MCF 10A (cell line): ENCODE data around the gene SRA1. TPM values are rescaled to one million over a fixed set of nuclear protein-coding genes. Genes with fewer than 3 reads are reported as not detected.
"Not testable (repeated sequence)": the region's sequence is repeated elsewhere in the genome, so short reads cannot be mapped to it uniquely, and the experiment has no call there.

ENCODE experiments used
- BruUV-seq: library from RNA; stranded (reverse); fragments of 400-500 nt; replicated peaks from 2 replicates; lab custom pipeline; 2021; lab: Mats Ljungman, UMichigan
- CTCF ChIA-PET: fragments of 300-600 bp; sonication (Branson Sonifier 250); formaldehyde crosslinking; extraction: SDS; loops from one replicate; lab custom pipeline; 2021; ENCODE audit warnings: antibody characterized with exemption, inconsistent platforms; lab: Yijun Ruan, JAX
- POLR2A ChIA-PET: fragments of 300-600, 350-650 bp; sonication (Branson Sonifier 250); formaldehyde crosslinking; extraction: SDS; loops from one replicate; lab custom pipeline; 2020; ENCODE audit warnings: antibody characterized with exemption, inconsistent platforms; lab: Yijun Ruan, JAX
- DNase-seq: peaks from one replicate; pipeline ENCODE4 v3.0.0-alpha.2; 2018; ENCODE audit not compliant: unreplicated experiment
- H3K27ac Mint-ChIP-seq: one replicate; pipeline ENCODE4 v1.8.0; 2022; ENCODE audit warnings: mild to moderate bottlenecking, low read depth, mixed read lengths; ENCODE audit not compliant: unreplicated experiment
- H3K27me3 Mint-ChIP-seq: one replicate; pipeline ENCODE4 v1.8.0; 2022; ENCODE audit warnings: mixed read lengths; ENCODE audit not compliant: insufficient read depth, unreplicated experiment
- H3K36me3 Mint-ChIP-seq: one replicate; pipeline ENCODE4 v1.8.0; 2022; ENCODE audit warnings: mild to moderate bottlenecking, moderate library complexity, mixed read lengths; ENCODE audit not compliant: insufficient read depth, unreplicated experiment
- H3K4me1 Mint-ChIP-seq: one replicate; pipeline ENCODE4 v1.8.0; 2022; ENCODE audit warnings: mixed read lengths; ENCODE audit not compliant: insufficient read depth, unreplicated experiment
- H3K4me3 Mint-ChIP-seq: one replicate; pipeline ENCODE4 v1.8.0; 2022; ENCODE audit warnings: mild to moderate bottlenecking, moderate library complexity, mixed read lengths; ENCODE audit not compliant: unreplicated experiment
- H3K9me3 Mint-ChIP-seq: one replicate; pipeline ENCODE4 v1.8.0; 2022; ENCODE audit warnings: mixed read lengths; ENCODE audit not compliant: unreplicated experiment
- intact Hi-C: fragments of 100-400 bp; cut with micrococcal nuclease; formaldehyde crosslinking; loops from 2 replicates; pipeline ENCODE4 v1.14.1; 2022
- total RNA-seq: library from RNA; stranded (reverse); gene quantifications from 2 replicates; pipeline ENCODE4 v1.2.3, GENCODE V29; 2022
- TF ChIP-seq, protein P1 (sequence below): fragments of 200-600 bp; IDR thresholded peaks from one replicate; pipeline ENCODE4 v1.8.0; 2022; ENCODE audit warnings: antibody characterized with exemption, mild to moderate bottlenecking; ENCODE audit not compliant: unreplicated experiment

The SRA1 gene
- total RNA-seq, 1 experiment from 2014 or later: 107 TPM

- Mint-ChIP-seq H3K9me3 (no peaks in the 10 kb centered on the region), H3K4me1 (peaks cover 32% of the 10 kb centered on the region), H3K27ac (peak overlapping the region; percentile 51), H3K27me3 (no peaks in the 10 kb centered on the region), H3K4me3 (no peak overlapping the region), H3K36me3 (peaks cover 9% of the 10 kb centered on the region)
- ChIA-PET POLR2A (interaction anchor here (1.5 to 1.9 kb wide), 2 partner anchors 9 to 31 kb away, joined by 4 to 6 read pairs; no protein-coding TSS in a partner anchor), CTCF (no interaction called here)
- no TSS peak for BruUV-seq
- intact Hi-C loops: no loop called here
- TF ChIP-seq, protein P1, sequence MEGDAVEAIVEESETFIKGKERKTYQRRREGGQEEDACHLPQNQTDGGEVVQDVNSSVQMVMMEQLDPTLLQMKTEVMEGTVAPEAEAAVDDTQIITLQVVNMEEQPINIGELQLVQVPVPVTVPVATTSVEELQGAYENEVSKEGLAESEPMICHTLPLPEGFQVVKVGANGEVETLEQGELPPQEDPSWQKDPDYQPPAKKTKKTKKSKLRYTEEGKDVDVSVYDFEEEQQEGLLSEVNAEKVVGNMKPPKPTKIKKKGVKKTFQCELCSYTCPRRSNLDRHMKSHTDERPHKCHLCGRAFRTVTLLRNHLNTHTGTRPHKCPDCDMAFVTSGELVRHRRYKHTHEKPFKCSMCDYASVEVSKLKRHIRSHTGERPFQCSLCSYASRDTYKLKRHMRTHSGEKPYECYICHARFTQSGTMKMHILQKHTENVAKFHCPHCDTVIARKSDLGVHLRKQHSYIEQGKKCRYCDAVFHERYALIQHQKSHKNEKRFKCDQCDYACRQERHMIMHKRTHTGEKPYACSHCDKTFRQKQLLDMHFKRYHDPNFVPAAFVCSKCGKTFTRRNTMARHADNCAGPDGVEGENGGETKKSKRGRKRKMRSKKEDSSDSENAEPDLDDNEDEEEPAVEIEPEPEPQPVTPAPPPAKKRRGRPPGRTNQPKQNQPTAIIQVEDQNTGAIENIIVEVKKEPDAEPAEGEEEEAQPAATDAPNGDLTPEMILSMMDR: no peak
- DNase-seq: no peak
These were observed 41.6 kb upstream of the SRA1 start for GRCh38 chr5:140598836-140599235.

GRCh38 chr5:140596321-140596741 is 39.1 kb upstream of the SRA1 start:
- H3K4me1 Mint-ChIP-seq: peaks cover 21% of the 10 kb centered on the region
- CTCF ChIA-PET: interaction anchor here (0.8 to 1.8 kb wide), 4 partner anchors 15 to 46 kb away, joined by 3 to 4 read pairs (median 3); no protein-coding TSS in a partner anchor
- intact Hi-C loops: no loop called here
- peak; percentile 66 for DNase-seq
- no TSS peak for BruUV-seq
- no peaks in the 10 kb centered on the region for H3K36me3 Mint-ChIP-seq
- no peak overlapping the region for H3K4me3 Mint-ChIP-seq
- no peak overlapping the region for H3K27ac Mint-ChIP-seq
- POLR2A ChIA-PET: interaction anchor here (0.6 to 2.4 kb wide), 6 partner anchors 11 to 317 kb away, joined by 3 to 11 read pairs (median 4); partner anchors contain the start of genes IK, NDUFA2 and SRA1
- TF ChIP-seq, protein P1: no peak
- H3K9me3 Mint-ChIP-seq: no peaks in the 10 kb centered on the region
- no peaks in the 10 kb centered on the region for H3K27me3 Mint-ChIP-seq

GRCh38 chr5:140595538-140596300 is 38.4 kb upstream of the SRA1 start:
- Mint-ChIP-seq H3K27me3 (no peaks in the 10 kb centered on the region), H3K4me1 (peaks cover 21% of the 10 kb centered on the region), H3K4me3 (no peak overlapping the region), H3K9me3 (no peaks in the 10 kb centered on the region), H3K27ac (no peak overlapping the region), H3K36me3 (no peaks in the 10 kb centered on the region)
- ChIA-PET POLR2A (interaction anchor here (0.6 to 2.4 kb wide), 7 partner anchors 10 to 318 kb away, joined by 3 to 11 read pairs (median 4); partner anchors contain the start of genes IK, NDUFA2 and SRA1), CTCF (interaction anchor here (0.6 to 1.8 kb wide), 6 partner anchors 36 to 223 kb away, joined by 3 to 4 read pairs (median 4); partner anchors contain the start of genes IK and NDUFA2)
- TF ChIP-seq, protein P1: no peak
- BruUV-seq: no TSS peak
- peak; percentile 84 for DNase-seq
- intact Hi-C loops: no loop called here

- Mint-ChIP-seq H3K27me3 (no peaks in the 10 kb centered on the region), H3K4me1 (peaks cover 21% of the 10 kb centered on the region), H3K4me3 (no peak overlapping the region), H3K9me3 (no peaks in the 10 kb centered on the region), H3K36me3 (no peaks in the 10 kb centered on the region), H3K27ac (no peak overlapping the region)
- ChIA-PET POLR2A (interaction anchor here (0.5 to 1.2 kb wide), 7 partner anchors 8 to 533 kb away, joined by 3 to 5 read pairs (median 3); no protein-coding TSS in a partner anchor), CTCF (no interaction called here)
- TF ChIP-seq, protein P1: no peak
- intact Hi-C loops: no loop called here
- BruUV-seq: no TSS peak
- no peak for DNase-seq
These were observed 36.9 kb upstream of the SRA1 start for GRCh38 chr5:140594169-140594568.

DNA sequence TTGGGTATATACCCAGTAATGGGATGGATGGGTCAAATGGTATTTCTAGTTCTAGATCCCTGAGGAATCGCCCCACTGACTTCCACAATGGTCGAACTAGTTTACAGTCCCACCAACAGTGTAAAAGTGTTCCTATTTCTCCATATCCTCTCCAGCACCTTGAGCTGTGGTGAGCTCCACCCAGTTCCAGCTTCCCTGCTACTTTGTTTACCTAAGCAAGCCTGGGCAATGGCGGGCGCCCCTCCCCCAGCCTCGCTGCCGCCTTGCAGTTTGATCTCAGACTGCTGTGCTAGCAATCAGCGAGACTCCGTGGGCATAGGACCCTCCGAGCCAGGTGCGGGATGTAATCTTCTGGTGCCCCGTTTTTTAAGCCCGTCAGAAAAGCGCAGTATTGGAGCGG is 35.8 kb upstream of the SRA1 start:
- H3K4me3 Mint-ChIP-seq, CTCF ChIA-PET, H3K36me3 Mint-ChIP-seq, H3K9me3 Mint-ChIP-seq, H3K27ac Mint-ChIP-seq, BruUV-seq, H3K27me3 Mint-ChIP-seq, intact Hi-C loops: not testable (repeated sequence)
- DNase-seq: peak; percentile 77
- POLR2A ChIA-PET: interaction anchor here (0.6 to 1.1 kb wide), 2 partner anchors 14 to 360 kb away, joined by 3 read pairs; no protein-coding TSS in a partner anchor
- H3K4me1 Mint-ChIP-seq: peaks cover 21% of the 10 kb centered on the region
